Fibroblast of villous mesenchyme (primary cell): ENCODE measurements around the gene AGBL4. TPM values are rescaled to one million over a fixed set of nuclear protein-coding genes. Genes with fewer than 3 reads are reported as not detected.

Source experiments
- DNase-seq: peaks from one replicate; pipeline ENCODE4 v3.0.0-alpha.2; 2010; ENCODE audit warnings: low read depth
- H3K4me3 ChIP-seq: 2 replicates; pipeline ENCODE4 v1.5.1; 2011; ENCODE audit warnings: low read depth, mild to moderate bottlenecking, low read length
- CTCF ChIP-seq: IDR thresholded peaks from 2 replicates; pipeline ENCODE4 v1.5.1; 2012; ENCODE audit warnings: low read depth, mild to moderate bottlenecking, low read length; ENCODE audit not compliant: insufficient read depth
- total RNA-seq: library from RNA; depleted of rRNA; stranded (reverse); fragments of >200 nt; gene quantifications from 2 replicates; pipeline ENCODE4 v1.2.3, GENCODE V29; 2012

Gene AGBL4
- total RNA-seq, 1 donor = not detected

GRCh38 chr1:48540587-48540986 lies 1483.2 kb downstream of the AGBL4 start:
- no peak for TF ChIP-seq CTCF
- H3K4me3 ChIP-seq = no peak overlapping the region
- no peak for DNase-seq

GRCh38 chr1:48536477-48536876 lies 1487.3 kb downstream of the AGBL4 start:
- no peak overlapping the region for H3K4me3 ChIP-seq
- TF ChIP-seq CTCF = no peak
- DNase-seq = no peak

- no peak overlapping the region for H3K4me3 ChIP-seq
- no peak for TF ChIP-seq CTCF
- DNase-seq = no peak
Measured at GRCh38 chr1:48532976-48533375, 1490.8 kb downstream of the AGBL4 start.

- DNase-seq = peak; percentile 28
- TF ChIP-seq CTCF = peak; percentile 66
- no peak overlapping the region for H3K4me3 ChIP-seq
Measured at GRCh38 chr1:48530727-48531351, 1492.9 kb downstream of the AGBL4 start.

DNA sequence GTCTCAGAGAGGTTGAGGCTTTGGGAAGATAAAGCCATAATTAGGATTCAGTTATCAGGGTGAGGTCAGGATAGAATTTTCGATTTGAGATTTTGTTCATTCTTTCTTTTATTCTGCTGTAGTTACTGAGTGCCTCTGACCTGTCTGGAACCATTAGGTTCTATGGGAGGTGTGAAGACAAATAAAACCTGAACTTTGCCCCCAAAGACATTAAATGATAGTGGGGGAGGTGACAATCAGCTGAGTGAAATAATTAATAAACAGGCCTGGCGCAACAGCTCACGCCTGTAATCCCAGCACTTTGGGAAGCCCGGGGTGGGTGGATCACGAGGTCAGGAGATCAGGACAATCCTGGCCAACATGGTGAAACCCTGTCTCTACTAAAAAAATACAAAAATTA lies 1496.7 kb downstream of the AGBL4 start:
- TF ChIP-seq CTCF = no peak
- no peak overlapping the region for H3K4me3 ChIP-seq
- no peak for DNase-seq

DNA sequence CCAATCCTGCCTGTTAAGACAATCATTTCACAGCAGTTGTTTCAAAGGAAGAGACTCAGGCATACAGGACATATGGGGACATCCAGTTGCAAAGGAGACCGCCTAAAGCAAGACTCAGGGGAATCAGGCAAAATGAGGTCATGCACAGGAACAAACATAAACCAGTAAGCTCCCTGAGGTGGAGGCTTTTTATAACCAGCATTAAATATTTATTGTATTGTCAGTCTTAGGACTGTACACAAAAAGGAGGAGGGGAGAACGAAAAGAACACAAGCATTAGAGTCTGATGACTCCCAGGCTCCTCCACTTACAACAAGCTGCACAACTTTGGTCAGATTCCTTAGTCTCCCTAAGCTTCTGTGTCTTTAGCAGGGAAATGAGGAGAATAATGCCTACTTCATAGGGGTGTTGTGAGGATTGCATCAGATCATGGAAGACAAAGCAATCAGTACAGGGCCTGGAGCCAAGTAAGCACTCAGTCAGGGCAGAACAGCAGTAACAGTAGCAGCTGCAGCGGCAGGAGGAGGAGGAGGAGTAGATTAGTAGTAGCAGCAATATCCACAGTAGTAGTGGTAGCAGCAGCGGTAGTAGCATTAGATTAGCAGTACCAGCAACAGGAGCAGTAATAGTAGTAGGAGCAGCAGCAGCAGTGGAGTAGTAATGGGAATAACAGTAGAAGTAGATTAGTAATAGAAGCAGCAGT lies 1497.6 kb downstream of the AGBL4 start:
- TF ChIP-seq CTCF = no peak
- no peak overlapping the region for H3K4me3 ChIP-seq
- DNase-seq = peak; percentile 33

DNA sequence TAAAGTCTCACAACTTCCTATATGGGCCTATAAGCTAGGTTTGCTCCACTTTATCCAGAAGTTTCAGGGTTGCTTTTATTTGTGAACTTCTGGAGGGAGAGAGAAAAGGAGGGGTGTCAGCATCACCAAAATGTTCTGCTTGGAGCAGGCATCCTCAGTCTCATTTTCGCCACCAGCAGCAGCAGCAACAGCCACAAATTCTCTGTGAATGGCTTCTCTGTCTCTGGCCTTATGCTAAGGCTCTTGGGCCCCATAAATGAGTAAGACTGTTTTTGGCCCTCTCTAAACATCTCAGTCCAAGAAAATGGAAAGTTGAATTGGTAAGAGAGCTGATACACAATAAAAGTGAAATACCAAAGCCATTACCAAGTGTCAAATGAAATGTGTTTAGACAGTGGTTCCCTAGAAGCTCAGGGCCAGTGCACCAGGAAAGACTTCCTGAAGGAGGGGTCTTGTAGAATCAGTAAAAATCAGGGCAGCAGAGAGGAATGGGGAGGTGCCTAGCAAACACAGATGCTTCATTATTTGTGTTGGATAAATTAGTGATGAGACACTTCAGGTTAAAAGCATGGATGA lies 1498.8 kb downstream of the AGBL4 start:
- TF ChIP-seq CTCF = no peak
- DNase-seq = no peak
- H3K4me3 ChIP-seq = no peak overlapping the region
